GM18498 (cell line): ENCODE measurements around the gene BLOC1S1.
"Not testable (repeated sequence)": the region's sequence is repeated elsewhere in the genome, so short reads cannot be mapped to it uniquely, and the experiment has no call there.

Source experiments
- ATAC-seq: cut with Tn5 transposase; IDR thresholded peaks from one replicate; pipeline ENCODE4 v1.9.1; 2021; ENCODE audit warnings: mild to moderate bottlenecking, moderate library complexity; ENCODE audit not compliant: unreplicated experiment

Gene BLOC1S1

DNA sequence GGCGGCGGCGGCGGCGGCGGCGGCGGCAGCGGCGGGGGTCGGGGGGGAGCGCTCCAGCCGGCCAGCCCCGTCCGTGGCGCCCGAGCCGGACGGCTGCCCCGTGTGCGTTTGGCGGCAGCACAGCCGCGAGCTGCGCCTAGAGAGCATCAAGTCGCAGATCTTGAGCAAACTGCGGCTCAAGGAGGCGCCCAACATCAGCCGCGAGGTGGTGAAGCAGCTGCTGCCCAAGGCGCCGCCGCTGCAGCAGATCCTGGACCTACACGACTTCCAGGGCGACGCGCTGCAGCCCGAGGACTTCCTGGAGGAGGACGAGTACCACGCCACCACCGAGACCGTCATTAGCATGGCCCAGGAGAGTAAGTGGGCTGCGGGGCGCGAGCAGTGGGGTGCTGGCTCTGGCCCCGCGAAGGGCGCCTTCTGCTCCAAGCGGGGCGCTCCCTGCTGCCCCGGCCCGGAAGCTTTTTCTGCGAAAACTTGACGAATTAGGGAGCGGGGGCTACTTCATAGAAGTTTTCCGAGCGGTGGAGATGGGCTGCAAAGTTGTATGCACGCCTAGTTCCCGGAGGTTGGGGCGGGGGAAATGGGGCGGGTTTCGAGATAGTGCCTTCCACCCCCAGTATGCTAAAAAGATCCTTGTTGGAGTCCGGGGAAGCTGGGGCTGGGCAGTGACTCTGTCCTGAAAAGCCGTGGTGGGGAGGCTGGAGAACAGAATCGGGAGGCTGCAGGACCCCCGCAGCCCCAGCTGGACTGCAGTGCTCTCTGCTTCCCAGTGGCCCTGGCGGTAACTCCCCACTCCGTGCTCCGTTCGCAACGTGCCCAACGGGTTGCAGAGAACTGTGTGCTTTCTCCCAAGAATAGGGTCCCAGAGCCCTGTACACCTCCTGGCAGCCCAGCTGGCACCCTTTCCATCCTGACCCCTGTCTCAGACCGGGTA is 27.8 kb downstream of the BLOC1S1 start:
- ATAC-seq, result peak; percentile 52

DNA sequence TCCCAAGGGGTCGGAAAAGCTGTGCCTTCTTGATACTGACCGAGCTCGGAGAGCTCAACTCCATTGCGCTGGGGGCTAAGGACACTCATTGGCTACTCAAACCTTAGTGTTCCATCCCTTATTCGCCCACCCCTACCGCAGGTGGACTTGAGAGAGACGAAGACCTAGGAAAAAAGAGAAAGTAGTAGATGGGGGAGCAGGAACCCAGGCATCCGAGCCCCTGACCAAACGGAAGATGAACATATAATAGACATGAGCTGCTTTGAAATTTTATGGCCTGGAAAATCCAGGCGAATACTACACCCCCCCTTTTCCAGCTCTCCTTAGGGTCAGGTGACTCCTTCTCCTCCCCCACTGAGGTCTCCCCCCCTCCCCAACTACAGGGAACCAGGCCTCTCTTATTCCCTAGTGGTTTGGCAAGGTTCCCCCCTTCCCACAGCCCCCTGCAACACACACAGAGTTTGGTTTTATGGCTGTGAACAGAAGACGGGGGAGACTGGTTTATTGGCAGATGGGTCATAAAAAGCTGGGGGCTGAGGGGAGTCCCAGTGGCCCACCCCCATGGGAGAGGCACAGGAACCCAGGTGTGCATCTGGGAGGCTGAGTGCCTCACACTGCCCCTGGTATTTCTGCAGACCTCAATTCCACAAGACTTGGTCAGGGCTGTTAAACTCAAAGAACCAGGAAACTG is 28.6 kb downstream of the BLOC1S1 start:
- ATAC-seq, result no peak

DNA sequence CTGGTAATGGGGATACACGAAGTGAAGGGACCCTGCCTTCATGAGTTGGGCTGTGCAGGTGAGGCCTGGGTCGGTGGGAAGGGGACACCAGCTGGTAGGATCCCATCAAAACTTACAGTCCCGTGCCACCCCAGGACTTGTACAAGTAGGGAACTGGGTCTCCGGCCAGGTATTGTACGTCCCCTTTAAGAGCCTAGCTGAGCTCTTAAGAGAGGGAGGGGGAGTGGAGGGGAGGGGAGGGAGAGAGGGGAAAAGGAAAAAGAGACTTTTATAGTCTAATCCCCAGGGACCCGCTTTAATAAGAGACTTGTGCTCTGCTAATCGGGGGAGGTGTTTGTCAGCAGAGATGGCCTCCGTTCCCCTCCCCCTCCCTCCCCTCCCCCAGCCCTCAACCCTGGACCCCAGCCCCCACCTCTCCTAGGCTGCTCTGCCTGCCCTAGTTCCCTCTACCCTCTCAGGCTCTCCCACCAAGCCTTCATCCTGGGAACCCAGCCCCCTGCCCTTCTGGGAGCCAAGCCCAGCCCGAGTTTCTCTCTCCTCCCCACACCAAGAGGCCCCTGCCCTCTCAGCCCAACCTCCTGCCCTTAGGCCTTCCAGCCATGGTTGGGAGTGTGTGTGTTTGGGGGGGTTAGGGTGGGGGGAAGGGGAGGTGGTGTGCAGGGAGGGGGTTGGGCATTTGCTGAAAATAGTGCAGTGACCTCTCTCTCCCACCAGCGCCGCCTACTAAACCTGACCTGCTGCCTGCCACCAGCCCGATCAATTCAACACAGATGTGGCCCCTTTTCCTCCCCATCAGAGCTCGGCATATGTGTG is 29.7 kb downstream of the BLOC1S1 start:
- ATAC-seq, result no peak

DNA sequence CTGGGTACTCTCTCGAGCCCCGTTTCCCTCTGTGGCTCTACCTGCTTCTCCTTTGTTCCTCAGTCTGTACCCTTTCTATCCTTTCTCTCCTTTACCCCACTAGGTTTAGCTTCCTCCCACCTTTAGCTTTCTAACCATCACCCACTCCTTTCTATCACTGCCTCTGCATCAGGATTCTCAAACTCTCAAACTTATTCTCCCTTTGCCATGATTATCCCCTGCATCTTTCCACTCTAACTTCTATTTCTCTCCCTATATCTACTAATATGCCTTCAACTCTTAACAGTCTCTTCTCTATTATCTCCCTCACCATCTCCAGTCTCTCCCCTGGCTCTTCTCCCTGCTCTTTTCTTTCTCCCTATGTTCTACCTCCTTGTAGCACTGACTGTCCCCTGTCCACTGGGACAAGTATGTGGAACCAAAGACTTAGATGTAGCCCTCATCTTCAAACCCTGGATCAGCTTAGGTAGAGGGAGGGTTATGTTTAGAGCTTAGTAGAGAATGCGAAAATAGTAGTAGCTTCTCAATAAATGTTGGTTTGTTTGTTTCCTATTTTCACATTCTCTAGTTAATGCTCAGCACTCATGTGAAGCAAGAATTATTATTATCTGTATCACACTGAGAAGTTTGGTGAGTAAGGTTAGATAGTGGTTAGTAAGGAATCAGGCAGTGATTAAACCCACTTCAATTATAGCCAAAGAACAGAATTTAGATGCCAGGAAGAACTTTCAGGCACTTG is 30.5 kb downstream of the BLOC1S1 start:
- no peak for ATAC-seq

DNA sequence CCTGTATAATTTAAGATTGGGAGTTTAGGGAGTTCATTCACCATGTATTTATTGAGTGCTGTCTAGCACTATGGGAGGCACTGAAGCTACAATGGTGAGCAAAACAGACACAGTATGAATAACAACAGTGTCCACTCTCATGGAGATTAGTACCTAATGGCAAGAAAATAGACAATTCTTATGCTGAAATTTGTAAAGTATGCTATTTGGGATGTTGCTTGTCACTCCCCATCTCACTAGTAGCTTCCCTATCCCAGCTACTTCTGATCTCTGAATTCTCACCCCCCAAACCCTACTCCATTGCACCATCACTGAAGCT is 31.0 kb downstream of the BLOC1S1 start:
- no peak for ATAC-seq

DNA sequence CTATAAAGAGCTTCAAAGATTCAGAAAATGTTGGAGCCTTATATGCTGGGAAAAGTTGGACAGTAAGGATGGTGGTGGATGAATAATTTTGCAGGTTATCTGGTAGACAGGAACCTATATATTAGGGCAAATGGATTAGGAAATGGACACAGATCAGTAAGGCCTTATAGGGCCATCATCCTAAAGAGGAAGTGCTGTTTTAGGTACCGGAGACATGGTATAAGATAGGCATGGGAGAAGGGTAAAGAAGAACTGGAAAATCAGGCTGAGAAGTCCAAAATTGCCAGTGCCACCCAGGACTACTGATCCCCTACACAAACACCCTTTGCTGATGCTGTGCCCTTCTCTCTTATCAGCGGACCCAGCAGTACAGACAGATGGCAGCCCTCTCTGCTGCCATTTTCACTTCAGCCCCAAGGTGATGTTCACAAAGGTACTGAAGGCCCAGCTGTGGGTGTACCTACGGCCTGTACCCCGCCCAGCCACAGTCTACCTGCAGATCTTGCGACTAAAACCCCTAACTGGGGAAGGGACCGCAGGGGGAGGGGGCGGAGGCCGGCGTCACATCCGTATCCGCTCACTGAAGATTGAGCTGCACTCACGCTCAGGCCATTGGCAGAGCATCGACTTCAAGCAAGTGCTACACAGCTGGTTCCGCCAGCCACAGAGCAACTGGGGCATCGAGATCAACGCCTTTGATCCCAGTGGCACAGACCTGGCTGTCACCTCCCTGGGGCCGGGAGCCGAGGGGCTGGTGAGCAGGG is 32.6 kb downstream of the BLOC1S1 start:
- ATAC-seq, result no peak

DNA sequence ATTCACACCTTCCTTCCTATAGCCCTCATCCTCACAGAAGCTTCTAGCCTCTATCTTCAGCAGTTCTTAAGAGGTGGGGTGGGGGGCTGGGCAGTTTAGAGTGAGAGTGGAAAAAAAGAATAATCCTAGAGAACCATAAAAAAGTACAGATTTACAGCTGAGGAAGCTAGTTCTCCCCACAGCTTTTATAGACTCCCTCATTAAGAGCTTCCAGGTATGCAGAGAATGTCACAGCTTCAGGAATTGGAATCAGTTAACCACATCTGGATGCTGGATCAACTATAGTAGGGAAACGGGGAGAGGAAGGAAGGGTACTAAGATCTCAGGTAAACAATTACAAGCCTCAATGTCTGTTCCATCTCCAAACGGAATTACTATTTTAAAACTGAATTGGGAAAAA is 39.4 kb downstream of the BLOC1S1 start:
- no peak for ATAC-seq

DNA sequence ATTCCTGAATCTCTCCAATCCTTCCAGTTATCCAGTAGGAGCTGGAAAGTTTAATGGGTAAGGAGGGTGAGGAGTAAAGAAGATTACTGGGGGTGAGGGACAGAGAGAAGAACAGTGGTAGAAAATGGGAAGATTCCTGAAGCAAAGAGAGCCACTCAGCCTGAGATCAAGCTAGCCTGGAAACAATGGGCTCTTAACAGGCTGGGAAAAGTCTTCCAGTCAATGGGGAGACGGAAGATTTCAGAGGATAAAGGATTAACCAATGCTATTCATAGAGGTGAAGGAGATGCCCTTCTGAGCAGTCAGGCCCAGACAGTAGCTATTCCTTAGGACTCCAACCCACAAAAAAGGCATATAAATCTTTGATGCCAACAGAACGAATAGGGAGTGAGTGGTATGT is 41.9 kb downstream of the BLOC1S1 start:
- ATAC-seq, result no peak

DNA sequence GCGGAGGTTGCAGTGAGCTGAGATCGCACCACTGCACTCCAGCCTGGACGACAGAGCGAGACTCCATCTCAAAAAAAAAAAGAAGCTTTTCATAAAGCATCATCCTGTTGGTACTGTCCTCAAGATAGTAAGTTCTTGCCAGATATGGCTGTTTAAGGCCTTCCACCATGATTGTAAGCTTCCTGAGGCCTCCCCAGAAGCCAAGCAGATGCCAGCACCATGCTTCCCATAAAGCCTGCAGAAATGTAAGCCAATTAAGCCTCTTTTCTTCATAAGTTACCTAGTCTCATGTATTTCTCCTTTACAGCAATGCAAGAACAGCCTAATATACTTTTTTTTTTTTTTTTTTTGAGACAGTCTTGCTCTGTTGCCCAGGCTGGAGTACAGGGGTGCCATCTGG is 42.7 kb downstream of the BLOC1S1 start:
- not testable (repeated sequence) for ATAC-seq

DNA sequence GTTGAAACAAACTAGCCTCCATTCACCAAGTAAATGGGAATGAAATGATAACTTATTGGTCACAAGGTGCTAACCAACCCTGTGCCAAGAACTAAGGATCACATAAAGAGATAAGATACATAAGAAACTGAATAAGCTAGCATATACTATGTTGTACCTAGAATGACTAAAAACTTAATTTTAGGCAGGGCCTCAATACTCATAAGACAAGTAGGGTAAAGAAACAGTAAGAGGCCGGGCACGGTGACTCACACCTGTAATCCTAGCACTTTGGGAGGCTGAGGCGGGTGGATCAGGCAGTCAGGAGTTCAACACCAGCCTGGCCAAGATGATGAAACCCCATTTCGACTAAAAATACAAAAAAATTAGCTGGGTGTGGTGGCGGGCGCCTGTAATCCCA is 44.8 kb downstream of the BLOC1S1 start:
- ATAC-seq, result no peak

DNA sequence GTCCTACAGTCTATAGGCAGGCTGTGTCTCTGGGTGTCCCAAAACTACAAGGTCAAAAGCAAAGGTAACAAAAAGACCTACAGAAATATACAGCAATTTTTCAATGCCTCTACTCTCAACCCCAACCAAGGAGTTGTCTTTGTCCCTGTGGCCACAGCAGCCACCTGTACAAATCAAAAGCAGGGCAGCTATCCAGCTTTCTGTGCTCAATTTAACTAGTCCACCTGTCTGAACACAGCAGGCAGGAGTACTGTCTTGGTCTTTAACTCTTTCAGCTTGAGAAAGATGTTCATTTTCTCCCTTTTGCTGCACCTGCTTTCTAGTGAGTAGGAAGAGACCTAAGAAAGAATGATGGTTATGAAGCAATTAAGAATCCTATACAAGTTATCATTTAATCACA is 46.8 kb downstream of the BLOC1S1 start:
- no peak for ATAC-seq

DNA sequence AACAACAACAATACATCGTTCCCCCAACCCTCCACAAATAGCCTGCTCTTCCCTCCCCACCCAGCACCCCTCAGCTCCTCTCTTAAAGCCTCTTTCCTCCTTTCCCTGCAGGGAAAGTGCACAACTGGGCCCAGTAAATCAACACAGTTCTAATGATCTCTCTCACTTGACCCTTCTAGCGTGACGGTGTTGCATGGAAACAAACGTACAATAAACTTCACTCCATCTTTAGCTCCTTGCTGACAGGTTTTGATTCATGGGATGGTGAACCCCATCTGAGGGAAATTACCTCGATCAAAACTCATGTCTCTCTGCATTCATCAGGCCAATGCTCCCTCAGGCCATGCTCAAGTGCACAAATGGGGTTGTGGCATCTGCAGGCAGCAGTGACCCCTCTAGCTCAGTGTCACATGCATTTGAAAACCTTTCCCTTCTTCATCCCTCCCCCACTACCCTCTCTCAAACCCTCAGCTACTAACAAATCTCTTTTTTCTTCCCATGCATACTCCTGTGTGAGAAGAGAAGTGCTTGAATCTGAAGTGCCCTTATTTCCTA is 50.0 kb downstream of the BLOC1S1 start:
- no peak for ATAC-seq

DNA sequence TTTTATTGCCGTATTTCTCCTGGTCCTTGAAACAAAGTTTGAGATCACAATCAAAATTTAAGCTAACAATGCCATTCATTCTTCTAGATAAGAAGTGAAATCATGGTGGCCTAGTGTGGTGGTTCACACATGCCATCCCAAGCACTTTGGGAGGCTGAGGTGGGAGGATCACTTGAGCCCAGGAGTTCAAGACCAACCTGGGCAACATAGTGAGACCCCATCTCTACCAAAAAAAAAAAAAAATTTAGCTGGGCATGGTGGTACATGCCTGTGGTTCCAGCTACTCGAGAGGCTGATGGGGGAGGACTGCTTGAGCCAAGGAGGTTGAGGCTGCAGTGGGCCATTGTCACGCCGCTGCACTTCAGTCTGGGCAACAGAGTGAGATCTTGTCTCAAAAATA is 51.3 kb downstream of the BLOC1S1 start:
- no peak for ATAC-seq
